Omental fat pad (tissue), 4 donors: Measurements from ENCODE around the gene IPO13. TPM values are rescaled to one million over a fixed set of nuclear protein-coding genes. Genes with fewer than 3 reads are reported as not detected.

ENCODE experiments used
- ATAC-seq: fragments of 150-250 bp; one replicate; pipeline ENCODE4 v1.9.1; 2016; ENCODE audit warnings: mild to moderate bottlenecking, moderate library complexity; ENCODE audit not compliant: low FRiP score
- DNase-seq: peaks from one replicate; pipeline ENCODE4 v3.0.0-alpha.2; 2019; ENCODE audit warnings: low spot score
- total RNA-seq, 4 donors: library from RNA; depleted of rRNA; stranded (reverse); fragments of >200 nt; gene quantifications; one replicate each; pipeline ENCODE4 v1.1.0, GENCODE V29; 2016
- TF ChIP-seq, protein P1 (sequence below), 3 donors: fragments of 450-650 bp; IDR thresholded peaks; one replicate each; pipeline ENCODE4 v1.5.1; 2016 to 2017; ENCODE audit warnings: antibody characterized with exemption in 3 of 3, mild to moderate bottlenecking in 3 of 3, moderate library complexity in 2 of 3

IPO13 gene
- total RNA-seq, 4 donors from 2014 or later = 18.7 to 23.2 (median 21.1) TPM

DNA sequence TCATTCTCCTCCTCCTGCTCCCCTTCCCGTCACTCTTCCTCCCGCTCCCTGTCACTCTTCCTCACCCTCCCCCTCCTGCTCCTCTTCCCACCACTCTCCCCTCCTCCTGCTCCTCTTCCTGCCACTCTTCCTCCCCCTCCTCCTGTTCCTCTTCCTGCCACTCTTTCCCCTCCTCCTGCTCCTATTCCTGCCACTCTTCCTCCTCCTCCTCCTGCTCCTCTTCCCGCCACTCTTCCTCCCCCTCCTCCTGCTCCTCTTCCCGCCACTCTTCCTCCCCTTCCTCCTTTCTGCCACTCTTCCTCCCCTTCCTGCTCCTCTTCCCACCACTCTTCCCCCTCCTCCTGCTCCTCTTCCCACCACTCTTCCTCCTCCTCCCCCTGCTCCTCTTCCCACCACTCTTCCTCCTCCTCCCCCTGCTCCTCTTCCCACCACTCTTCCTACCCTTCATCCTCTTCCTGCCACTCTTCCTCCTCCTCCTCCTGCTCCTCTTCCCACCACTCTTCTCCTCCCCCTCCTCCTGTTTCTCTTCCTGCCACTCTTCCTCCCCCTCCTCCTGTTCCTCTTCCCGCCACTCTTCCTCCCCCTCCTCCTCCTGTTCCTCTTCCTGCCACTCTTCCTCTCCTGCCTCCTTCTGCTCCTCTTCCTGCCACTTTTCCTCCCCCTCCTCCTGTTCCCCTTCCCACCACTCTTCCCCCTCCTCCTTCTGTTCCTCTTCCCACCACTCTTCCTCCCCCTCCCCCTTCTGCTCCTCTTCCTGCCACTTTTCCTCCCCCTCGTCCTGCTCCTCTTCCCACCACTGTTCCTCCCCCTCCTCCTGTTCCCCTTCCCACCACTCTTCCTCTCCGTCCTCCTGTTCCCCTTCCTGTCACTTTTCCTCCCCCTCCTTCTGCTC is 41.8 kb upstream of the IPO13 start:
- DNase-seq = no peak

DNA sequence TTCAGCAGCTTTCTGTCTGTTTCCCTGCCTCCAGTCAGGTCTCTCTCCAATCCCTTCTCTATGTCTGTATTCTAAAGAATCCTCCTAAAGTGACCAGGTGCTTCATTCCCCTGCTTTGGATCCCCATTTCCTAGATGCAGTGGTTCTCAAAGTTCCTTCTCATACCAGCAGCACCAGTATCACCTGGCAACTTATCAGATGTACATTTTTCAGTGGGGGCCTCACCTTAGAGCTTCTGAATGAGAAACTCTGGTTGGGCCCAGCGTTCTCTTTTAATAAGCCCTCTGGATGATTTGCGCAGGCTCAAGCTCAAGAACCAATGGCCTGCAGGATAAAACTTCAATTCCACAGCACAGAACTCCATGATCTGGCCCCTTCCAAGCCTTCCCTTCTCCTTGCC is 38.5 kb upstream of the IPO13 start:
- DNase-seq = no peak
- TF ChIP-seq, protein P1, sequence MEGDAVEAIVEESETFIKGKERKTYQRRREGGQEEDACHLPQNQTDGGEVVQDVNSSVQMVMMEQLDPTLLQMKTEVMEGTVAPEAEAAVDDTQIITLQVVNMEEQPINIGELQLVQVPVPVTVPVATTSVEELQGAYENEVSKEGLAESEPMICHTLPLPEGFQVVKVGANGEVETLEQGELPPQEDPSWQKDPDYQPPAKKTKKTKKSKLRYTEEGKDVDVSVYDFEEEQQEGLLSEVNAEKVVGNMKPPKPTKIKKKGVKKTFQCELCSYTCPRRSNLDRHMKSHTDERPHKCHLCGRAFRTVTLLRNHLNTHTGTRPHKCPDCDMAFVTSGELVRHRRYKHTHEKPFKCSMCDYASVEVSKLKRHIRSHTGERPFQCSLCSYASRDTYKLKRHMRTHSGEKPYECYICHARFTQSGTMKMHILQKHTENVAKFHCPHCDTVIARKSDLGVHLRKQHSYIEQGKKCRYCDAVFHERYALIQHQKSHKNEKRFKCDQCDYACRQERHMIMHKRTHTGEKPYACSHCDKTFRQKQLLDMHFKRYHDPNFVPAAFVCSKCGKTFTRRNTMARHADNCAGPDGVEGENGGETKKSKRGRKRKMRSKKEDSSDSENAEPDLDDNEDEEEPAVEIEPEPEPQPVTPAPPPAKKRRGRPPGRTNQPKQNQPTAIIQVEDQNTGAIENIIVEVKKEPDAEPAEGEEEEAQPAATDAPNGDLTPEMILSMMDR (IDR thresholded peaks at IDR 0.05) = no peak
- no peak for ATAC-seq

More for the DNA sequence above, 41.8 kb upstream of the IPO13 start:
- ATAC-seq = no peak
- TF ChIP-seq, protein P1 (IDR thresholded peaks at IDR 0.05) = no peak

DNA sequence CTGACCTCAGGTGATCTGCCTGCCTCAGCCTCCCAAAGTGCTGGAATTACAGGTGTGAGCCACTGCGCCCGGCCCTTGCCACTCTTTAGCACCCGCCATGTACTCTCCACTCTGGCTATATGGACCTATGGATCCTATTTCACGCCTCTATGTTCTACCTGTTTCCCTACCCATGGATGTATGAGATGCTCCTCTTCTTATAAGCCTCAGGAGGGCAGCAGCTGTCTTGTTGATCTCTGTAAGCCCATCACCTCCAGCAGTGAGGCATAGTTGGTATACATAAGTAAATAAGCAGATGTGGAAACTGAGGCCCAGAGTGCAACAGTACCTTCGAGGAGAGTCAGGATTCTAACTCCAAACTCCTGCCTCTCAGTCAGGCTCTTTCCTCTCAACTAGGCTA is 37.9 kb upstream of the IPO13 start:
- no peak for DNase-seq
- TF ChIP-seq, protein P1 (IDR thresholded peaks at IDR 0.05) = no peak
- ATAC-seq = no peak

DNA sequence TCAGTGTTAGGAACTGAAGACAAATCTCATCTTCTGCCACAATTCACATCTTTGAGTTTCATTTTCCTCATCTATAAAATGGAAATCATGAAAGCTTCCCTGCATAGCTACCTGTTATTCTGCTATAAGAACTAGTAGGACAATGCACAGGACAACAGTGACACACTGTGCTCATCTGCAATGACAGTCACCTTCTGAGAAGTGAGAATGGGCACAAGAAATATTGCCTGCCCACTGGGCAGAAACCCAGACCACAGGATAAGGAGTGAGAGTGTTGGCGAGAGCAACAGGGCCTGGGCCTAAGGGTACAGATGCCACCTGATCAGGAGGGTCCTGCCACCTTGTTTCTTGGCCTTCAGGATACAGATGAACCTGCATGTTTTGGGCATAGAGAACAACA is 36.4 kb upstream of the IPO13 start:
- DNase-seq (no peak), ATAC-seq (no peak)
- TF ChIP-seq, protein P1 (IDR thresholded peaks at IDR 0.05) = no peak

DNA sequence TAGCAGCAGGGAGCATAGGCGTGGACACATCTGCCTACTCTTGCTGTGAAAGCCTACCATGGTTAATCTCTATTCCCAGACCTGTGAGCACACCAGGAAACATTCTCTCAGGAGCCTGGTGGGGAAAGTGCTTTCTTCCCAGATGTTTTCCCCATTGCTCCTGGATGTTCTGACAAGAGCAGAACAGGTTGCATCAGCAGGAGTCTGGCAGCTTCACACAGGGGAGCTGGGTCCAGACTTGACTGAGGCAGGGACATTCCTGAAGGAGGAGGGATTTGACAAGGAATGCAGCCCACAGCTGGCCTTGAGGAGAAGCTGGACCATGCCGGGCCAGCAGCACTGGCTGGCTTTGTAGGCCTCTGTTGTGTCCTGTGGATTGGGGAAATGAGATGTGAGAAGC is 34.1 kb upstream of the IPO13 start:
- DNase-seq = no peak
- no peak for ATAC-seq
- TF ChIP-seq, protein P1 (IDR thresholded peaks at IDR 0.05) = no peak

DNA sequence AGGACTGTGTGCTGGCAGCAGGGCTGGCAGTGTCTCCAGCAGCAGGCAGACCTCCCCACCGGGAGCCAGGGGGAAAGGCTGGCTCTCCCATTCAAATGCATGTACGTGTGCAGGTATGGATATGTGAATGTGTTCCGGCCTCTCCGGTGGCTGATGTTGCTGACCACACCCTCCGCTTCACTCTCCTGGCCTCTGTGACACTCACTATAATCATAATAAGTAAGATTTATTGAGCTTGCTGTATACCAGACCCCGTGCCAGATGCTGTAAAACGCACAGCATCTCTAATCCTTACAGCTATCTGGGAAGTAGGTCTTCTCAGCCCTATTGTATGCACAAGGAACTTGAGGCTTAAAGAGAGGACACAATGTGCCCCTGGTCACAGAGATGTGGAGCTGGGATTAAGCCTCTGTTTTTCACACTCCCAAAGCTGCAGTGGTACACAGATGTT is 33.7 kb upstream of the IPO13 start:
- TF ChIP-seq, protein P1 (IDR thresholded peaks at IDR 0.05) = no peak

More for the DNA sequence above, 33.7 kb upstream of the IPO13 start:
- ATAC-seq (no peak), DNase-seq (no peak)
